Calu3 (cell line): Measurements from ENCODE around the gene HEPHL1. TPM values are rescaled to one million over a fixed set of nuclear protein-coding genes. Genes with fewer than 3 reads are reported as not detected.

ENCODE experiments used
- BruUV-seq: library from RNA; stranded (reverse); fragments of 400-500 nt; replicated peaks from 2 replicates; lab custom pipeline; 2021; lab: Mats Ljungman, UMichigan
- CTCF ChIA-PET: fragments of 300-600 bp; sonication (Branson Sonifier 250); formaldehyde crosslinking; loops from one replicate; lab custom pipeline; 2022; ENCODE audit warnings: antibody characterized with exemption; lab: Charles Lee
- DNase-seq: peaks from one replicate; pipeline ENCODE4 v3.0.0; 2022
- H3K27ac Mint-ChIP-seq: one replicate; pipeline ENCODE4 v1.8.0; 2022; ENCODE audit warnings: mixed read lengths; ENCODE audit not compliant: unreplicated experiment
- H3K27me3 Mint-ChIP-seq: one replicate; pipeline ENCODE4 v1.8.0; 2022; ENCODE audit warnings: mixed read lengths; ENCODE audit not compliant: unreplicated experiment
- H3K36me3 Mint-ChIP-seq: one replicate; pipeline ENCODE4 v1.8.0; 2022; ENCODE audit warnings: mild to moderate bottlenecking, moderate library complexity, mixed read lengths; ENCODE audit not compliant: insufficient read depth, unreplicated experiment
- H3K4me1 Mint-ChIP-seq: one replicate; pipeline ENCODE4 v1.8.0; 2022; ENCODE audit warnings: mild to moderate bottlenecking, low read depth, mixed read lengths; ENCODE audit not compliant: unreplicated experiment
- H3K4me3 Mint-ChIP-seq: one replicate; pipeline ENCODE4 v1.8.0; 2022; ENCODE audit warnings: mild to moderate bottlenecking, low read depth, moderate library complexity, mixed read lengths; ENCODE audit not compliant: unreplicated experiment
- H3K9me3 Mint-ChIP-seq: one replicate; pipeline ENCODE4 v1.8.0; 2022; ENCODE audit warnings: low read depth, mixed read lengths; ENCODE audit not compliant: unreplicated experiment
- intact Hi-C: fragments of 100-400 bp; cut with micrococcal nuclease; formaldehyde crosslinking; loops from one replicate; pipeline ENCODE4 v1.10.0; 2022; ENCODE audit not compliant: unreplicated experiment
- total RNA-seq: library from RNA; stranded (reverse); gene quantifications from 2 replicates; pipeline ENCODE4 v1.2.3, GENCODE V29; 2022
- TF ChIP-seq, protein P1 (sequence below): fragments of 200-600 bp; IDR thresholded peaks from one replicate; pipeline ENCODE4 v1.8.0; 2022; ENCODE audit warnings: antibody characterized with exemption; ENCODE audit not compliant: unreplicated experiment

Gene HEPHL1
- total RNA-seq, 1 experiment from 2014 or later = not detected

DNA sequence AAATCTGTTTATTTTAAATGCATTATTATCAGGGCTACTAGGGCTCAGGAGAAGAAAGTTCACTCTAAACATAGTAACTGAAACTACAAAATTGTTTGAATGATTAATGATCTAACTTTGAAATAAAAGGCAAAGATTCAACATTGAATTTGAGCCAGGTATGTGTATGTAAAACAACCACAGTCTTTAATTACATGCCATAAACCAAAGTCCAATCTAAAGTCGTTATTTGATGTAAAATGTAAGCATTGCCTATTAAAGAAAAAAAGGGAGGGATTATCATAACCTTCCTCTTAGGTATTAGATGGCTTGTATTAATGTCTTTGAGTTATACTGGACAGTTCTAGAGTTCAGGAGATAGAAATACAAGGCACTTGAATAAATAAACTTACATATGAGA lies 82.3 kb downstream of the HEPHL1 start:
- DNase-seq = no peak
- no TSS peak for BruUV-seq
- H3K27ac Mint-ChIP-seq = no peak overlapping the region
- TF ChIP-seq, protein P1, sequence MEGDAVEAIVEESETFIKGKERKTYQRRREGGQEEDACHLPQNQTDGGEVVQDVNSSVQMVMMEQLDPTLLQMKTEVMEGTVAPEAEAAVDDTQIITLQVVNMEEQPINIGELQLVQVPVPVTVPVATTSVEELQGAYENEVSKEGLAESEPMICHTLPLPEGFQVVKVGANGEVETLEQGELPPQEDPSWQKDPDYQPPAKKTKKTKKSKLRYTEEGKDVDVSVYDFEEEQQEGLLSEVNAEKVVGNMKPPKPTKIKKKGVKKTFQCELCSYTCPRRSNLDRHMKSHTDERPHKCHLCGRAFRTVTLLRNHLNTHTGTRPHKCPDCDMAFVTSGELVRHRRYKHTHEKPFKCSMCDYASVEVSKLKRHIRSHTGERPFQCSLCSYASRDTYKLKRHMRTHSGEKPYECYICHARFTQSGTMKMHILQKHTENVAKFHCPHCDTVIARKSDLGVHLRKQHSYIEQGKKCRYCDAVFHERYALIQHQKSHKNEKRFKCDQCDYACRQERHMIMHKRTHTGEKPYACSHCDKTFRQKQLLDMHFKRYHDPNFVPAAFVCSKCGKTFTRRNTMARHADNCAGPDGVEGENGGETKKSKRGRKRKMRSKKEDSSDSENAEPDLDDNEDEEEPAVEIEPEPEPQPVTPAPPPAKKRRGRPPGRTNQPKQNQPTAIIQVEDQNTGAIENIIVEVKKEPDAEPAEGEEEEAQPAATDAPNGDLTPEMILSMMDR = no peak
- CTCF ChIA-PET = no interaction called here
- H3K27me3 Mint-ChIP-seq = no peaks in the 10 kb centered on the region
- no peaks in the 10 kb centered on the region for H3K36me3 Mint-ChIP-seq
- peaks cover 6% of the 10 kb centered on the region for H3K9me3 Mint-ChIP-seq
- no peak overlapping the region for H3K4me3 Mint-ChIP-seq
- H3K4me1 Mint-ChIP-seq = no peaks in the 10 kb centered on the region
- intact Hi-C loops = no loop called here

DNA sequence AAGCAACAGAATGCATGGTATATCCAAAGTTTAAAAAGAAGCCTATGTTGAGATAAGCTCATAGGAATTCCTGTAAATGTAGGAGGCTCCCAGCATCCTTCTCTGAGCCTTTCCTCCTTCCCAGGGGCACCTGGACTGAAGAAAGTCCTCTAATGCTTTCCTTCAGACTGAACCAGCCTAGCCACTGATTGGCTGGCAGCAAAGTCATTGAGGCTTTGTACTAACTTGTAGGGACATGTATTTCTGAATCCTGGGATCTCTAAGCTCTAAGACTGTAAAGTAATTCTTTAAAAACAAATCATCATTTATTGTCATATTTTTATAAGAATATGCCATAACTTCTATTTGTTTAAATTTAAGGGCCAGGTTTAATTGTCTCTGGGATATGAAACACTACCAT lies 83.6 kb downstream of the HEPHL1 start:
- Mint-ChIP-seq H3K27ac (no peak overlapping the region), H3K9me3 (peaks cover 3% of the 10 kb centered on the region), H3K4me1 (no peaks in the 10 kb centered on the region), H3K27me3 (no peaks in the 10 kb centered on the region), H3K4me3 (no peak overlapping the region), H3K36me3 (no peaks in the 10 kb centered on the region)
- TF ChIP-seq, protein P1 = no peak
- no TSS peak for BruUV-seq
- no peak for DNase-seq
- CTCF ChIA-PET = no interaction called here
- intact Hi-C loops = loop anchor here (5.0 kb wide), 1 partner anchor 182 kb away; no protein-coding TSS in a partner anchor

DNA sequence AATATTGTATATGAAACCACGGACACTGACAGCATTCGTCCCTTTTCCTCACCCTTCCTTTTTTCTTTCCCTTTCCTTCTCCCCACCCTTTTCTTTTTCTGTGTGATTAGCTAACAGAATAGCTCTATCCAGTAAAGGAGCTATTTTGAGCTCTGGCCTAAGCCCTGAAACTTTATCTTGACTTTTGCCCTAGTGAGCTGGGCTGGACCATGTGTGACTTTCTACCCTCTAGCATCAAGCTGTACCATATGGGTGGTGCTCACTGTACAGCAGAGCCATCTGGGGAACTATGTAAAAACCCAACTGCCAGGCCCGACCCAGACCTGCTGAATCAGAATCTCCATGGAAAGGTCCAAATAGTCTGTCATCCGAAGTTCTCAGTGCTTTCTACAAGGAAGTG lies 85.6 kb downstream of the HEPHL1 start:
- CTCF ChIA-PET = no interaction called here
- H3K27ac Mint-ChIP-seq = no peak overlapping the region
- TF ChIP-seq, protein P1 = no peak
- intact Hi-C loops = loop anchor here (5.0 kb wide), 1 partner anchor 184 kb away; no protein-coding TSS in a partner anchor
- no peak for DNase-seq
- peaks cover 2% of the 10 kb centered on the region for H3K9me3 Mint-ChIP-seq
- no TSS peak for BruUV-seq
- no peaks in the 10 kb centered on the region for H3K27me3 Mint-ChIP-seq
- no peaks in the 10 kb centered on the region for H3K36me3 Mint-ChIP-seq
- H3K4me3 Mint-ChIP-seq = no peak overlapping the region
- no peaks in the 10 kb centered on the region for H3K4me1 Mint-ChIP-seq

DNA sequence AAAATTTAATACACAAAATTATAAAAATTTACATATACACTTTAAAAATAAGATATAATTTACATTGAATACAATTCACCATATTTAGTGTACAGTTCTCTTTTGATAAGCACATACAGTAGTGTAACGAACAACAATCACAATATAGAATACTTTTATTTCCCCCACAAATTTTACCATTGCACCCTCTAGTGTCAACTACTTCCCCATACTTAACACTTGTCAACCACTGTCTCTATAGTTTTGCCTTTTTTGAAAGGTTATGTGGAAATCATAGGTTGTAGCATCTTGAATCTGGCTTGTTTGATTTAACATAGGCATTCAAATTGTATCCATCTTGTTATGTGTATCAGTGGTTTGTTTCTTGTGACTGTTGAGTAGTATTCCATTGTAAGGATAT lies 86.2 kb downstream of the HEPHL1 start:
- DNase-seq = no peak
- H3K4me1 Mint-ChIP-seq = no peaks in the 10 kb centered on the region
- peaks cover 2% of the 10 kb centered on the region for H3K9me3 Mint-ChIP-seq
- H3K4me3 Mint-ChIP-seq = no peak overlapping the region
- TF ChIP-seq, protein P1 = no peak
- intact Hi-C loops = loop anchor here (5.0 kb wide), 1 partner anchor 185 kb away; no protein-coding TSS in a partner anchor
- BruUV-seq = no TSS peak
- no peaks in the 10 kb centered on the region for H3K27me3 Mint-ChIP-seq
- H3K36me3 Mint-ChIP-seq = no peaks in the 10 kb centered on the region
- CTCF ChIA-PET = no interaction called here
- H3K27ac Mint-ChIP-seq = no peak overlapping the region
